Ovary (tissue), 3 donors: ENCODE data around the gene NEK9.

ENCODE experiments used
- POLR2A ChIP-seq: fragments of 450-650 bp; IDR thresholded peaks from one replicate; pipeline ENCODE4 v1.6.1; 2017; ENCODE audit warnings: antibody characterized with exemption, mild to moderate bottlenecking, moderate library complexity
- TF ChIP-seq, protein P1 (sequence below), 3 donors: fragments of 450-650 bp in 2 of 3; fragments of 200-600 bp in 1 of 3; IDR thresholded peaks; one replicate each; pipeline versions ENCODE4 v1.5.1 to v1.8.0; 2016 to 2022; ENCODE audit warnings: antibody characterized with exemption in 3 of 3, mild to moderate bottlenecking in 1 of 3
- donor health status: DM: no; HTN: no; CAD: no.

DNA sequence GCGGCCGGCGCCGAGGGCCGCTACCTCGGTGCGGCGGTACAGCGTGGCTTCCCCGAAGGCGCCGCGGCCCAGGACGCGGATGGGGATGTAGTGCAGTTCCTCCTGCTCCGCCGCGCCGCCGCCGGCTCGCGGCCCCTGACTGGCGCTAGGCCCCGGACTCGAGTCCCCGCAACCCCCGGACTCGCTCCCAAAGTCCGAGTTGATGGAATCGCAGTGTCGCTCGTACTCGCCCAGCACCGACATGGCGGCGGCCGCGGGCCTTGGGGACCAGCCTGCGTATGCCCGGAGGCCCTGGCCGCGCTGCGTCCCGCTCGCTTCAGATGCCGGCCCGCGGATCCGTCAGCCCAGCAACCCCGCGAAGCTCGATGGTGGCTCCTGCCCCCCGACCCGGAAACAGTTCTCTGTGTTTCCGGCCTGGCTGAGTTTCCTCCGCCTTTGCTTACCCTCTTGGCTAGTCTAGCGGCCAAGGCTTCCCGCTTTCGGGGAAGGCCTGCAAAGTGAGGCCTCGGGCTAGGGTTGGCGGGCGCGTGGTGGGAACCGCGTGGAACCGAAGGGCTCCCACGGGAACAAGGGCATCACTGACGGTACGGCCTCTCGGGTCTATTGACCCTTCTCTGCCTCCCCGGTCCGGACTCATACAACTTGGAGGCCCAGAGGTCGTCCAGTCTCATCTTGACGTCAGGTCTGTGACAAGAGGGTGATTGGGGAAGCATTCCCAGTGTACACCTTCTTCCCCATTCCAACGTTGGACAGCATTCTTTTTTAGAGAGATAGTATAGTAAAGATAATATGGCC lies at the start of gene NEK9:
- peak; percentile 91 for TF ChIP-seq POLR2A
- TF ChIP-seq, protein P1, sequence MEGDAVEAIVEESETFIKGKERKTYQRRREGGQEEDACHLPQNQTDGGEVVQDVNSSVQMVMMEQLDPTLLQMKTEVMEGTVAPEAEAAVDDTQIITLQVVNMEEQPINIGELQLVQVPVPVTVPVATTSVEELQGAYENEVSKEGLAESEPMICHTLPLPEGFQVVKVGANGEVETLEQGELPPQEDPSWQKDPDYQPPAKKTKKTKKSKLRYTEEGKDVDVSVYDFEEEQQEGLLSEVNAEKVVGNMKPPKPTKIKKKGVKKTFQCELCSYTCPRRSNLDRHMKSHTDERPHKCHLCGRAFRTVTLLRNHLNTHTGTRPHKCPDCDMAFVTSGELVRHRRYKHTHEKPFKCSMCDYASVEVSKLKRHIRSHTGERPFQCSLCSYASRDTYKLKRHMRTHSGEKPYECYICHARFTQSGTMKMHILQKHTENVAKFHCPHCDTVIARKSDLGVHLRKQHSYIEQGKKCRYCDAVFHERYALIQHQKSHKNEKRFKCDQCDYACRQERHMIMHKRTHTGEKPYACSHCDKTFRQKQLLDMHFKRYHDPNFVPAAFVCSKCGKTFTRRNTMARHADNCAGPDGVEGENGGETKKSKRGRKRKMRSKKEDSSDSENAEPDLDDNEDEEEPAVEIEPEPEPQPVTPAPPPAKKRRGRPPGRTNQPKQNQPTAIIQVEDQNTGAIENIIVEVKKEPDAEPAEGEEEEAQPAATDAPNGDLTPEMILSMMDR (IDR thresholded peaks at IDR 0.05), result peak in 1 of 3 donors; percentile 12
